GM19351 (cell line): ENCODE results near the gene PCNA.

Source experiments
- ATAC-seq: cut with Tn5 transposase; IDR thresholded peaks from one replicate; pipeline ENCODE4 v1.9.1; 2021; ENCODE audit warnings: mild to moderate bottlenecking, moderate library complexity; ENCODE audit not compliant: unreplicated experiment

PCNA gene

GRCh38 chr20:5143851-5144250 lies 24.1 kb upstream of the PCNA start:
- no peak for ATAC-seq

GRCh38 chr20:5141615-5142014 lies 21.9 kb upstream of the PCNA start:
- no peak for ATAC-seq

GRCh38 chr20:5140195-5140594 lies 20.4 kb upstream of the PCNA start:
- ATAC-seq: no peak

GRCh38 chr20:5136096-5136495 lies 16.3 kb upstream of the PCNA start:
- no peak for ATAC-seq

GRCh38 chr20:5135363-5136012 lies 15.7 kb upstream of the PCNA start:
- ATAC-seq: no peak

GRCh38 chr20:5133998-5134397 lies 14.2 kb upstream of the PCNA start:
- no peak for ATAC-seq

- ATAC-seq: no peak
Observed at GRCh38 chr20:5131502-5131901, 11.7 kb upstream of the PCNA start.

- no peak for ATAC-seq
Observed at GRCh38 chr20:5128886-5129285, 9.1 kb upstream of the PCNA start.

GRCh38 chr20:5127859-5128424 lies 8.2 kb upstream of the PCNA start:
- ATAC-seq: no peak

GRCh38 chr20:5127204-5127858 lies 7.6 kb upstream of the PCNA start:
- peak; percentile 34 for ATAC-seq

- peak; percentile 89 for ATAC-seq
Observed at GRCh38 chr20:5126512-5127203, 6.9 kb upstream of the PCNA start, which contains the start of gene CDS2. CDS2 (plus strand) TSS chr20:5127008; CDS start chr20:5127093, 85 bp downstream.

- ATAC-seq: no peak
Observed at GRCh38 chr20:5122873-5123260, 3.1 kb upstream of the PCNA start.

- ATAC-seq: no peak
Observed at GRCh38 chr20:5120185-5120476, 373 bp upstream of the PCNA start.

GRCh38 chr20:5119143-5119434 lies 669 bp downstream of the PCNA start:
- no peak for ATAC-seq

- ATAC-seq: no peak
Observed at GRCh38 chr20:5118220-5119142, 1.3 kb downstream of the PCNA start.

- no peak for ATAC-seq
Observed at GRCh38 chr20:5116875-5117274, 2.9 kb downstream of the PCNA start.

GRCh38 chr20:5114403-5114802 lies 5.4 kb downstream of the PCNA start:
- no peak for ATAC-seq

GRCh38 chr20:5113615-5113986 lies 6.2 kb downstream of the PCNA start:
- ATAC-seq: no peak

GRCh38 chr20:5109276-5109675 lies 10.5 kb downstream of the PCNA start:
- ATAC-seq: no peak

GRCh38 chr20:5104479-5104878 lies 15.3 kb downstream of the PCNA start:
- ATAC-seq: no peak

GRCh38 chr20:5100684-5101347 lies 18.9 kb downstream of the PCNA start:
- no peak for ATAC-seq
